GM18505 (cell line): ENCODE data around the gene MAT2A.
"Not testable (repeated sequence)": the region's sequence is repeated elsewhere in the genome, so short reads cannot be mapped to it uniquely, and the experiment has no call there.

ENCODE experiments used
- ATAC-seq: cut with Tn5 transposase; IDR thresholded peaks from one replicate; pipeline ENCODE4 v1.9.1; 2021; ENCODE audit not compliant: unreplicated experiment
- POLR2A ChIP-seq: IDR thresholded peaks from 4 replicates; pipeline ENCODE4 v1.6.1; 2011; ENCODE audit warnings: borderline replicate concordance; ENCODE audit not compliant: insufficient read depth, insufficient read length; ENCODE audit errors: extremely low read depth

The MAT2A gene

DNA sequence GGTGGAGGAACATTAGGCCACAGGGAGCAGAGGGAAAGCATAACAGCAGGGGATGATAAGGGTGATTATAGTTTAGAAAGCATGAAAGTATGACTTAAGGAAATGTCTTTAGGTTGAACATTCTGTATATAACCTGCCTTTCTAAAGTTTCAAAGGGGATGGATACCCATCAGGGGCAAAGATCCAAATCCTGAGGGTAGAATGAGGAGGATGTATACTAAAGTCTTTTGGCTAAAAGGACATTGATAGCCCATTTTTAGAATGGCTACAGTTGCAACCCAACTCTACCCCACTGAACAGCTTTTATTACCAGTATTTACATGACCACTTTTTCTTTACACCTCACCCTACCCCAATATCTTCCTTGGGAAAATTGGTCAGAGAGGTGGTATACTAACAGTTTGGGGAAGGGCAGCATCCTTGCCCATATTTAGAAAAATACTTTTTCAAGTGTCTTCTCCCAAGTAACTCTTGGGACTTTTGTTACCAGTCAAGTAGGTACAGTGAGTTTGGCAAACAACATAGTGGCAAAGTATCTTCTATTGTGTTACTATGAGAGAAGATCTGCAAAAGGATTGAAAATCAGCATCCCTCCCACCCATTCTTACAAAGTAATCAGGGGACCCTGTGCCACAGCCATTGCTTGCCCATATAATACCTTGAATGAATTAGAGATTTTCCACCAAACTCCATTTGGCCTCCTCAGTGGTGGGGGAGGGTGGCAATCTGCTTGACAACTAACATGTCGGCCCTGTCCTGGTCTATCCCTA is 8.3 kb downstream of the MAT2A start:
- peak; percentile 51 for TF ChIP-seq POLR2A
- ATAC-seq = no peak

DNA sequence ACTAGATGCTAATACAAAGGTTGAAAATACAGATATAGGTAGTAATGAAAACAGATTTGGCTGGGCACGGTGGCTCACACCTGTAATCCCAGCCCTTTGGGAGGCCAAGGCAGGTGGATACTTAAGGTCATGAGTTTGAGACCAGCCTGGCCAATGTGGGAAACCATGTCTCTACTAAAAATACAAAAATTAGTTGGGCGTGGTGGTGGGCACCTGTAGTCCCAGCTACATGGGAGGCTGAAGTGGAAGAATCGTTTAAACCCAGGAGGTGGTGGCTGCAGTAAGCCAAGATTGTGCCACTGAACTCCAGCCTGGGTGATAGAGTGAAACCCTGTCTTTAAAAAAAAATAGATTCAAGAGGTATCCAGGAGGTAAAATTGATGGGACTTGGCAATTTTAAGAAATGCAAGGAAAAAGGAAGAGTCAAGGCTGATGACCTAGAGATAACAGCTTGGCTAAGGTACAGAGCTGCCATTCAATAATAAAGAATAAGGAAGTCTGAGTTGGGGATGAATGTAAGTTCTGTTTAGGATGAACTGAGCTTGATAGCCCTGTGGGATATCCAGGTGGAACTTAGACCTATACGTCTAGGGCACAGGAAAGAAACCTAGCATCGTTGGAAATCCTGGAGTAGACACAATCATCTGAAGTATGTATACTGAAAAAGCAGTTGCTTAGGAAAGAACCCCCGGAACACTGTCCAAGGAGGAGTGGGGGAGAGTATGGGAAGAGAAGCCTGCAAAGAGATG is 9.1 kb downstream of the MAT2A start:
- ATAC-seq = no peak
- no peak for TF ChIP-seq POLR2A

DNA sequence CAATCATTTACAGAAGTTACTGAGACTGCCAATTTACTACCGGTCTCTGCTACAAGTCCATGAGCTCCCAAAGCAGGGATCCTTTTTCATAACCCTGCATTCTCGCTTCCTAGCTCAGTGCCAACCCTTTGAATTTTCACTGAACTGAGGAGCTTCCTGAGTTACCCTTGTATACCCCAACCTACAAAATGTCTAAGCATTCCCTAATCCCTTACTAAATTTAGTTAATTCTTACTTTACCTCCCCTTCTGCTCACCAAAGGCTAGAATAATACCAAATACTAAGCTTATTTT is 9.6 kb downstream of the MAT2A start:
- ATAC-seq = no peak
- no peak for TF ChIP-seq POLR2A

DNA sequence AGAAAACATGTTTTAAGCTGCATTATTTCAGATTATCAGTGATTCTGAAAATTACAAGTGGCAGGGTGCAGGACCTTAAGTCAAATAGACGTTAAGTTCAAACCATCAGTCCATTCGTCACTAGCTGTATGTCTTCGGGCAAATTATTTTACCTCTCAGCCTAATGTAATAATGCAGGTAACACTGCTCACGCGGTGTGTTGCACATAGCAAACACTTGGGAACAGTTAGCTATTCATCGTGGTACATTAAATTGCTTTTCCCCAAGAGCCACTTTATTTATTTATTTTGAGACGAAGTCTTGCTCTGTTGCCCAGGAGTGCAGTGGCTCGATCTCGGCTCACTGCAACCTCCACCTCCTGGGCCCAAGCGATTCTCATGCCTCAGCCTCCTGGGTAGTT is 10.1 kb downstream of the MAT2A start:
- ATAC-seq = no peak
- no peak for TF ChIP-seq POLR2A

DNA sequence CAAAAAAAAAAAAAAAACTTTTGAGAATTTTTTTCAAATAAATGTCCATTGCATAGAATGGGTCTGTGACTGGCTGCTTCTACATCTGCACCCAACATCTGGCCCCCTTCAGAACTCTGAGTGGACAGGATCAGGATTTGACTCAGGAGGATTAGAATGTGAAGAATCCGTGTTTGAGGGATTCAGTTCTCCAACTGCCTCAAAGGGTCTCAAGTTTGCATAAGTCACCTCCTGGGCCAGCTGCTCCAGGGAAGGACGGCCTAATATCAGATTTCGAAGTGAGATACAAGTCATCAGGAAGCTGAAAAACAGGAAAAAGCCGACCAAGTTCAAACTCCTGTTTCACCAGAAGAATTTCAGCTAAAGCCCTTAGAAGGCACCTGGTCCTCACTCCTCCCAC is 10.9 kb downstream of the MAT2A start:
- no peak for TF ChIP-seq POLR2A
- no peak for ATAC-seq

DNA sequence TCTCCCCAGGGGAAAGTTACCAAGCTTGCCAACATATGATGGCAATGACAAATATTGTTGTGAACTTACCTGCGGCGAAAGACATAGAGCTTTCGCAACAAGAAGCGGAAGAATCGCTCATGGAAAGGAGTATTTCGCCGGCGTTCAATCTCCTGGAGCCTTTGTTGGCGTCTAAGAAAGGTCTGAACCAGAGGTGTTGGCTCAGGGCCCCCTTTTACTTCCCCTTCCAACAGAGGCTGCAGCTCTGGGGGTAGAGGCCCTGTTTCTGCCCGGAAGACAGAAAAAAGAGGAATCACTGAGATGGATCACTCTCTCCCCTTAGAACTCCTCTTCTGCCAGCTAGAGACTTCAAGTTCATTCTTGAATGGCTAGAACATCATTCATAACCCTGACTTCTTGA is 11.5 kb downstream of the MAT2A start:
- no peak for ATAC-seq

DNA sequence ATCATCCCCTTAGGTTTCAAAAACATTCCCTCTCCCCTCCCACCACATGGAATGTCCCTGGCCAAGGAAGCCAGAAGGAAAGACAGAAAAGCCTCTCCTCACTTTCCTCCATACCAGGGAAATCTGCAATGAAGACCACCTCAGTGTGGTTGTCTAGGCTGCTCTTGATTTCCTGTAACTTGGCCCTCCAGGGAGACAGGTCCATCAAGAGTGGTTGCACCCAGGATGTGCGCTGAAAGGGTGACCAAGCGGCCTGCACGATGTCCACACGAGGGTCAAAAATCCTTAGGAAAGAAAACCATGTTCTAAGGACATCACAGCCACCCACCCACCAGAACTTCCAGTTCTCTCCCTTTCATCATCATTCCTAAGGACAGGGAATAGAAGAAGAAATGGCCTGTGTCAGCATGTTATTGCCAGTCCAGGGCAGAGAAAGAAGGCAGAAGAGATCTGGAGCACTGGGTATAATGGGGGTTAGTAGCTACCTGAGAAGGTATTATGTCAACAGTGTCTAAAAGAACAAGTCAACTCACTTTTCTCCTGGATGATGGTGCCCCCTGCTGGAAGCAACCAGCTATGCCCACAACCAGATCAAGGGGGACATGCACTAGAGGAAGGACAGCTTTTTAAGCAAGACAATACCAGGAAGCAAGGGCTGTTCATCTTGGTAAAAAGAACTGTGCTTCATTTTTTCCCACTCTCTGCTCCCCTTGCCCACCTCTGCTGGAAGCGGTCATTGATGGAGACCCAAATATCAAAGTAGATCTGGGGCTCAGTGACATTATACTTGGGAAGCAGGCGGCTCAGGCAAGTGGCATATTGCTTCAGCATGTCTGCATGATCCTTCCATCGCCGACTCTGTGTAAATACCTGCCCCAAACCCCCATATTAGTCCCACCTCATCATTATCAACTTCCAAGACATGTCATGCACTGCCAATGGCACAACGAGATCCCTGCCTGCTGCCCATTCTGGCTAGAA is 13.0 kb downstream of the MAT2A start:
- no peak for TF ChIP-seq POLR2A
- peak; percentile 59 for ATAC-seq

More for the DNA sequence above, 11.5 kb downstream of the MAT2A start:
- TF ChIP-seq POLR2A = no peak

DNA sequence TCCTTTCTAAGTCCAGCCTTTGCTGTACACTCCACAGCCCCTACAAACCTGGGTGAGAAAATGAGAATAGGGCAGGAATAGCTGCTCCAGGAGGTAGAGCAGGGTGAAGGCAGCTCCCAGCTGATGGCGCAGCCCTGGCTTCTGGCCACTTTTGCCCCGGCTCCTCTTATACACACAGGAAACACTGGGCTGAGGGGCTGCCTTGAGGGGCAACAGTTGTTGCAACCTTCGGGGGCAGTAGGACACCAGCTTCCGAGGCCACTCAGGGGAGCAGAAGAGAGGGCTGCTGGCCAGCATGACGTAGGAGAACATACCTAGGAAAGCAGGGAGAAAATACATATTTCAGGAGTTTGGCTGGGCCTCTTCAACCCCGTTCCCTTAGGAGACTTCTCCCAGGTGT is 14.2 kb downstream of the MAT2A start:
- TF ChIP-seq POLR2A = no peak
- no peak for ATAC-seq

DNA sequence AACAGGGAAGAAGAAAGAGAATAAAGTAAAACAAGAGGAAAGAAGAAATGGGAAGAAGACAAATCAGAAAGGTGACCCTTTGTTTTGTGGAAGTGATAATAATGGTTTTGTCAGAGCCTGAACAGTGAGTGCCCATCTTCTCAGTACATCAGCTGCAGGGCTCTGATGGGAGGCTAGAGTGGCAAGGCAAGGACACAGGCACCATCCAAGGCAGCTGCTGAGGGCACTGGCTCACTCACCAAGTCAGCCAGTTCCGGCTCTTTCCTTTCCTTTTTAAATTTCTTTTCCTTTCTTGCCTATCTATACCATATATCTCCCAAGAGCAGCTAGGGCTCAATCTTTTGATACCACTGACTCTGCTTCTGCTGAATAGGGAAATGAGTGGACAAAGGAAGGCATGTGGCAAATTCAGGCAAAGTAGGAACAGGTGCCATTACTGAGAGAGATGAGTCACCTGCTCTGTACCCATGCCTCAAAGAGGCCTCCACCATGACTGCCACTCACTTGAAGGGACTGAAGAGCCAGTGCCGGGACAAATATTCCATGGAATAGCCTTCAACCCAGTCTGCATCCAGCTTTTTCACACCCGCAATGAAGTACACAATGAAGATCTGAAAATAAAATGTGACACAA is 16.1 kb downstream of the MAT2A start:
- TF ChIP-seq POLR2A = no peak
- ATAC-seq = no peak

DNA sequence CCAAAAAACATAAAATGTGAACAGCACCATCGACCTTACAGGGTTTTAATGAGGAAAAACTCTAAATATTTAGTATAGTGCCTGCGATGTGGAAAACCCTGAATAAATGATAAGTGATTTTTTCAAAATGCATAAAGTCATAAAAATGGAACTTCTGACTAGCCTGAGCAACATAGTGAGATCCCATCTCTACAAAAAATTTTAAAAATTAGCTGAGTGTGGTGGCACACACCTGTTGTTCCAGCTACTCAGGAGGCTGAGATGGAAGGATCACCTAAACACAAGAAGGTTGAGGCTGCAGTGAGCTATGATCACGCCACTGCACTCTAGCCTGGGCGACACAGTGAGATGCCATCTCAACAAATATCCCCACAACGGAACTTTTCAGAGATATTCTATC is 18.2 kb downstream of the MAT2A start:
- no peak for ATAC-seq
- TF ChIP-seq POLR2A = no peak

DNA sequence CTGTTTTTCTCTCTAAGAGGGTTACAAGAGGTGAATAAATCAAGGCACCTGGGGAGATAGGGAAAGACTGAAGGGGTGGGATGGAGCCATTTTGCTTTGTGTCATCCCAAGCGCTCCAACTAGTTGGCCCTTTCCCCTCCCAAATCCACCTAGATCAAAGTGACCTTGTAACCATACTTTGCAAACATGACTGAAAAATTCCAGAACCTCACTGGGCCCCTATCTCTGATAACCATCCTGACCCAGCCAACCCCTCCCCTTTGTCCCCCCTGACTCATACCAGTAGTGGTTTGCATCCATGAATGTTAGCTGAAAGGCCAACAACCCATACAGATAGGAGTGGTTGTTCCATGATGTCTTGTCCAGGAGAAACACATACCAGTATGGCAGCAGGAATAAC is 19.2 kb downstream of the MAT2A start:
- ATAC-seq = no peak

DNA sequence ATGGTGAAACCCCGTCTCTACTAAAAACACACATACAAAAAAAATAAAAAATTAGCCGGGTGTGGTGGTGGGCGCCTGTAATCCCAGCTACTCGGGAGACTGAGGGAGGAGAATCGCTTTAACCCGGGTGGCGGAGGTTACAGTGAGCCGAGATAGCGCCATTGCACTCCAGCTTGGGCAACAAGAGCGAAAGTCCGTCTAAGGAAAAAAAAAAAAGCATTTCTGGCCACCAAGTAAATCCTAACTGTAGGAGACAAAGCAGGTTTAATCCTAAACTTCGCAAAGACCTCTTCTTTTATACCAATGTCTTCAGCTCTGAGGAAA is 21.4 kb downstream of the MAT2A start:
- not testable (repeated sequence) for ATAC-seq

More for the DNA sequence above, 19.2 kb downstream of the MAT2A start:
- TF ChIP-seq POLR2A = no peak

DNA sequence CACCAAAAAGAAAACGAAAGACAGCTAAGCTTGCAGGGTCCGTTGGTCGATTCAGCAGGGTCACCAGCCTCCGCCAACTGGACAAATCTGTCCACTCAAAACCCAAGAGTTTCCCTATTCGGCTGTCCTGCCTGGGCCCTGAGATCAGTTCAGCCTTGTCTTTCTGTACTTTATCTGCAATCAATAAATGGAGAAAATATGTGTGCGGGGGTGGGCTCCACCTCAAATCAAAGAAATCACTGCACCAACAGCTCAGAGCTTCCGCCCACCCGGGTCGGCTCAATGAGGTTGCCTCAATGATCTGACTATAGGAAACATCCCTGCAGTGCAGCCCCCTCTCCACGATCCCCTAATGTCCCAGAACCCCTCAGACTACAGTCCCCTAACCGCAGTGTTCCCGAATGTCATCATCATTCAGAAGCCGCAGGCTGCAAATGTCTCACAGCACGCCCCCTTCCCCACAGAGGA is 21.9 kb downstream of the MAT2A start:
- ATAC-seq = no peak

More for the DNA sequence above, 21.9 kb downstream of the MAT2A start:
- TF ChIP-seq POLR2A = no peak
